SK-N-MC (cell line): ENCODE measurements around the gene PAN2.

ENCODE experiments used
- EZH2 ChIP-seq: fragments of 200-600 bp; sonication (generic); IDR thresholded peaks from one replicate; pipeline ENCODE4 v1.6.1; 2017; ENCODE audit warnings: antibody characterized with exemption
- POLR2AphosphoS5 ChIP-seq: IDR thresholded peaks from 2 replicates; pipeline ENCODE4 v1.6.1; 2012; ENCODE audit warnings: mild to moderate bottlenecking, low read depth, low read length, borderline replicate concordance

DNA sequence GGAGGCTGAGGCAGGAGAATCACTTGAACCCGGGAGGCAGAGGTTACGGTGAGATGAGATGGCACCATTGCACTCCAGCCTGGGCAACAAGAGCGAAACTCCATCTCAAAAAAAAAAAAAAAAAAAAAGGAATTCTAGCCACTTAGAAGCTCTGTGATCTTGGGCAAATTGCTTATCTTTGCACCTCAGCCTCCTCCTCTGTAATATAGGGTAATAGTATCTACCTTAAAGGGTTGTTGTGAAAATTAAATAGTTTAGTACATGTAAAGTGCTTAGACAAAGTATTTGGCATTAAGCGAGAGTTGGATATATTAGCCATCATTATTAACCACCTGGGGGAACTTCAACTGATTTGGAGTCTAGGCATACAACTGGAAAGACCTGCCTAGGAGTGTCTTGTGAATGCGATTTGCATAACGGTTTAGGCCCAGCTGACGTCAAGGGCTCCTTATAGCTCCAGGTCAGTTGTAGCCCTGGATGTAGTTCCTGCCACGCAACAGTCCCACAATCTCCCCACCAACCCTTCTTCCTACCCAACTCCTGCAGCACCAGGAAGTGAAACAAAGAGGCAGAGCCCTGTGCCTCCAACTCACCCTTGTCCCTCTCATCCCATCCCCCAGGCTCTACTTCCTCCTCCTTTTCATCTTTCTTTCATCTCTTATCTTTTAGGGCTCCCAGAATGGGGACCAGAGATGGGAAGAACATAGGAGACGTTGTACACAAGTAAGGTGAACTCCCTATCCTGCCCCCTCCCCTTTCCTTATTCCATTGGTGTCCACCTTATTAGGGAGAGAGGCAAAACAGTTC, 2.8 kb upstream of the PAN2 start:
- TF ChIP-seq POLR2AphosphoS5, result no peak
- no peak for TF ChIP-seq EZH2
